K562 (cell line): Measurements from ENCODE around the gene SLMAP. TPM values are rescaled to one million over a fixed set of nuclear protein-coding genes. Genes with fewer than 3 reads are reported as not detected.

Source experiments
- ATAC-seq: fragments of 200-7000 bp; cut with Tn5 transposase; 3 replicates; pipeline ENCODE4 v1.9.1; 2020; ENCODE audit warnings: moderate library complexity
- BruUV-seq: library from RNA; stranded (reverse); fragments of 400-500 nt; replicated peaks from 2 replicates; lab custom pipeline; 2021; lab: Mats Ljungman, UMichigan
- CTCF ChIA-PET: fragments of 300-600 bp; formaldehyde crosslinking; extraction: SDS; loops from one replicate; lab custom pipeline; 2021; ENCODE audit warnings: low intra/inter-chr PET ratio; lab: Yijun Ruan, JAX
- POLR2A ChIA-PET: fragments of 300-600, 350-650 bp; sonication (Branson Sonifier 250); formaldehyde crosslinking; extraction: SDS; loops from one replicate; lab custom pipeline; 2021; ENCODE audit warnings: antibody characterized with exemption, inconsistent platforms; lab: Yijun Ruan, JAX
- DNase-seq, 4 experiments: peaks; one replicate each; pipeline versions ENCODE4 v3.0.0 to v3.0.0-alpha.2; 2011 to 2018; ENCODE audit warnings: low spot score in 3 of 4, mixed read lengths in 3 of 4; ENCODE audit errors: extremely low read depth in 1 of 4
- FAIRE-seq: peaks from 2 replicates; lab custom pipeline; 2011; peaks lifted over from hg19 to GRCh38; lab: Jason Lieb, UNC
- H2AFZ ChIP-seq: 2 replicates; pipeline ENCODE4 v1.6.0; 2011; ENCODE audit warnings: low read depth, low read length, control low read depth, inconsistent platforms
- H3K27ac ChIP-seq: fragments of 200-600 bp; 3 replicates; pipeline ENCODE4 v1.8.0; 2011; ENCODE audit warnings: low read depth, mild to moderate bottlenecking, control low read depth, inconsistent platforms, low read length, moderate library complexity, mixed read lengths; ENCODE audit errors: extremely low read depth
- H3K27me3 ChIP-seq, 2 experiments: fragments of 300-600 bp in 1 of 2; 2 replicates in 1 of 2; 3 replicates in 1 of 2; pipeline versions ENCODE4 v1.6.0 to v1.8.0; 2011; ENCODE audit warnings: inconsistent platforms in 2 of 2, low read length in 2 of 2, mild to moderate bottlenecking in 1 of 2, mixed read lengths in 1 of 2, moderate library complexity in 1 of 2; ENCODE audit not compliant: control insufficient read depth in 2 of 2, insufficient read depth in 2 of 2
- H3K36me3 ChIP-seq: fragments of 300-600 bp; 3 replicates; pipeline ENCODE4 v1.8.0; 2011; ENCODE audit warnings: mild to moderate bottlenecking, low read length, inconsistent platforms; ENCODE audit not compliant: control insufficient read depth, insufficient read depth
- H3K4me1 ChIP-seq, 2 experiments: fragments of 200-600 bp in 1 of 2; replicated peaks in 1 of 2; 2 replicates in 1 of 2; 3 replicates in 1 of 2; pipeline versions ENCODE4 v1.5.1 to v1.8.0; 2011; ENCODE audit warnings: inconsistent platforms in 2 of 2, low read length in 2 of 2, mild to moderate bottlenecking in 1 of 2, mixed read lengths in 1 of 2, moderate library complexity in 1 of 2; ENCODE audit not compliant: control insufficient read depth in 2 of 2, insufficient read depth in 2 of 2
- H3K4me2 ChIP-seq: 2 replicates; pipeline ENCODE4 v1.6.1; 2011; ENCODE audit warnings: low read length, control low read depth, inconsistent platforms, mixed read lengths; ENCODE audit not compliant: insufficient read depth
- H3K4me3 ChIP-seq: fragments of 200-600 bp; sonication (generic), shearing (Covaris generic); 2 replicates; pipeline ENCODE4 v1.5.1; 2016; ENCODE audit warnings: control low read depth, inconsistent platforms
- H3K79me2 ChIP-seq: fragments of 200-600 bp; 3 replicates; pipeline ENCODE4 v1.8.0; 2011; ENCODE audit warnings: low read length, inconsistent platforms; ENCODE audit not compliant: control insufficient read depth, insufficient read depth
- H3K9ac ChIP-seq, 2 experiments: 2 replicates each; pipeline versions ENCODE4 v1.6.0 to v1.6.1; 2011; ENCODE audit warnings: low read depth in 2 of 2, low read length in 2 of 2, control low read depth in 1 of 2, inconsistent platforms in 1 of 2, mild to moderate bottlenecking in 1 of 2, mixed read lengths in 1 of 2; ENCODE audit not compliant: insufficient read depth in 1 of 2
- H3K9me1 ChIP-seq: one replicate; pipeline ENCODE4 v1.6.0; 2011; ENCODE audit warnings: inconsistent platforms, mild to moderate bottlenecking, low read length, moderate library complexity; ENCODE audit not compliant: control insufficient read depth, insufficient read depth
- H3K9me3 ChIP-seq: replicated peaks from 2 replicates; pipeline ENCODE4 v1.5.1; 2011; ENCODE audit warnings: low read depth, low read length, inconsistent platforms; ENCODE audit not compliant: control insufficient read depth, insufficient read depth
- H4K20me1 ChIP-seq: replicated peaks from 2 replicates; pipeline ENCODE4 v1.6.1; 2011; ENCODE audit warnings: low read length, inconsistent platforms, mixed read lengths; ENCODE audit not compliant: control insufficient read depth, insufficient read depth
- CTCFL ChIP-seq: IDR thresholded peaks from 2 replicates; pipeline ENCODE4 v1.6.1; 2011; ENCODE audit warnings: borderline replicate concordance, low read depth, mild to moderate bottlenecking, moderate library complexity, low read length; ENCODE audit not compliant: insufficient read depth, poor library complexity, severe bottlenecking
- ESRRB ChIP-seq: fragments of 250-450 bp; sonication (Bioruptor Pico); IDR thresholded peaks from 2 replicates; pipeline ENCODE4 v1.5.0; 2020; ENCODE audit warnings: mild to moderate bottlenecking, moderate library complexity, borderline replicate concordance
- ETV5 ChIP-seq: sonication (generic); formaldehyde crosslinking; IDR thresholded peaks from 2 replicates; pipeline ENCODE4 v1.4.0; 2020; ENCODE audit warnings: low read depth, mild to moderate bottlenecking, missing genetic modification reagents
- FOSL1 ChIP-seq: fragments of 200-800 bp; sonication (Bioruptor generic); conservative IDR thresholded peaks from 2 replicates; pipeline ENCODE4 v1.6.1; 2016; ENCODE audit warnings: missing genetic modification characterization, missing compliant biosample characterization
- FOXA1 ChIP-seq: fragments of 450-650 bp; IDR thresholded peaks from 2 replicates; pipeline ENCODE4 v1.6.1; 2016; ENCODE audit warnings: mild to moderate bottlenecking, borderline replicate concordance
- MTA3 ChIP-seq: fragments of 450-650 bp; formaldehyde crosslinking; IDR thresholded peaks from 2 replicates; pipeline ENCODE4 v1.6.1; 2017; ENCODE audit warnings: mild to moderate bottlenecking, borderline replicate concordance
- NELFE ChIP-seq: IDR thresholded peaks from 2 replicates; pipeline ENCODE4 v1.6.1; 2011; ENCODE audit warnings: mild to moderate bottlenecking; ENCODE audit not compliant: insufficient read depth, insufficient read length
- RB1 ChIP-seq: fragments of 450-650 bp; IDR thresholded peaks from 2 replicates; pipeline ENCODE4 v1.6.1; 2017; ENCODE audit warnings: low read depth, mild to moderate bottlenecking
- ZNF324 ChIP-seq: fragments of 250-450 bp; sonication (Bioruptor Pico); IDR thresholded peaks from 2 replicates; pipeline ENCODE4 v1.4.0; 2020; ENCODE audit warnings: mild to moderate bottlenecking
- ZNF511 ChIP-seq: sonication (generic); formaldehyde crosslinking; IDR thresholded peaks from 2 replicates; pipeline ENCODE4 v1.8.0; 2022; ENCODE audit warnings: mild to moderate bottlenecking, missing genetic modification reagents
- ZNF668 ChIP-seq: fragments of 250-450 bp; sonication (Bioruptor Pico); IDR thresholded peaks from 2 replicates; pipeline ENCODE4 v1.8.0; 2022; ENCODE audit warnings: mild to moderate bottlenecking, inconsistent platforms
- whole genome bisulfite sequencing: fragments of 100-300 bp; shearing (Covaris generic); methylation state at CpG from one replicate; pipeline ENCODE4 v1.1.6; 2016; ENCODE audit warnings: low coverage, mixed read lengths; ENCODE audit not compliant: insufficient coverage; ENCODE audit errors: missing lambda C conversion rate; 5-methylcytosine and 5-hydroxymethylcytosine counted together
- in situ Hi-C: fragments of 300-500 bp; cut with MboI; formaldehyde crosslinking; loops from 4 replicates; pipeline ENCODE4 v1.15.0; 2018; ENCODE audit warnings: inconsistent platforms, mixed read lengths
- intact Hi-C: fragments of 100-400 bp; cut with micrococcal nuclease; formaldehyde crosslinking; loops from 2 replicates; pipeline ENCODE4 v1.14.2; 2022
- polyA plus RNA-seq, 8 experiments: library from polyadenylated mRNA; depleted of rRNA in 4 of 8; stranded (reverse) in 5 of 8; unstranded in 3 of 8; fragments of >200 nt; fragmentation: Nextera tagmentation in 2 of 8; fragmentation: Illumina TruSeq in 1 of 8; extraction: Ambion mirVana in 2 of 8; extraction: Trizol in 1 of 8; gene quantifications; 2 replicates each; pipeline versions ENCODE4 v1.2.1 to v1.2.3, GENCODE V29; 2011 to 2014; ENCODE audit warnings: inconsistent platforms in 1 of 8, missing spikeins in 1 of 8
- total RNA-seq, 7 experiments: library from RNA; depleted of rRNA in 6 of 7; stranded (reverse); fragments of >200 nt in 6 of 7; fragmentation: Illumina TruSeq in 2 of 7; extraction: Trizol in 2 of 7; gene quantifications; 2 replicates each; pipeline versions ENCODE4 v1.2.1 to v1.2.3, GENCODE V29; 2011 to 2021; ENCODE audit warnings: low replicate concordance in 1 of 7
- TF ChIP-seq, protein P1 (sequence below): fragments of 450-650 bp; IDR thresholded peaks from 2 replicates; pipeline ENCODE4 v1.6.1; 2017; ENCODE audit warnings: mild to moderate bottlenecking, moderate library complexity
- TF ChIP-seq, protein P2 (sequence below): sonication (generic); formaldehyde crosslinking; IDR thresholded peaks from 2 replicates; pipeline ENCODE4 v1.8.0; 2023; ENCODE audit warnings: mild to moderate bottlenecking, missing genetic modification reagents

SLMAP gene
- total and polyA plus RNA-seq, 9 of the 15 experiments (the other 6 are each of a cell fraction or from before 2014, with no cell fraction given) = 12.1 to 50.7 (median 28.3) TPM

- CTCF ChIA-PET = no interaction called here
- TF ChIP-seq ZNF668 (CRISPR knock-in tag) = no peak
- TF ChIP-seq FOSL1 (tag) = no peak
- TF ChIP-seq, protein P1, sequence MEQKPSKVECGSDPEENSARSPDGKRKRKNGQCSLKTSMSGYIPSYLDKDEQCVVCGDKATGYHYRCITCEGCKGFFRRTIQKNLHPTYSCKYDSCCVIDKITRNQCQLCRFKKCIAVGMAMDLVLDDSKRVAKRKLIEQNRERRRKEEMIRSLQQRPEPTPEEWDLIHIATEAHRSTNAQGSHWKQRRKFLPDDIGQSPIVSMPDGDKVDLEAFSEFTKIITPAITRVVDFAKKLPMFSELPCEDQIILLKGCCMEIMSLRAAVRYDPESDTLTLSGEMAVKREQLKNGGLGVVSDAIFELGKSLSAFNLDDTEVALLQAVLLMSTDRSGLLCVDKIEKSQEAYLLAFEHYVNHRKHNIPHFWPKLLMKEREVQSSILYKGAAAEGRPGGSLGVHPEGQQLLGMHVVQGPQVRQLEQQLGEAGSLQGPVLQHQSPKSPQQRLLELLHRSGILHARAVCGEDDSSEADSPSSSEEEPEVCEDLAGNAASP = no peak
- no peak for TF ChIP-seq MTA3
- no peak for TF ChIP-seq NELFE
- no peak for TF ChIP-seq ESRRB (CRISPR knock-in tag)
- TF ChIP-seq ETV5 (CRISPR knock-in tag) = no peak
- TF ChIP-seq ZNF511 (CRISPR knock-in tag) = no peak
- TF ChIP-seq FOXA1 = no peak
- no peak for TF ChIP-seq CTCFL
- TF ChIP-seq, protein P2, sequence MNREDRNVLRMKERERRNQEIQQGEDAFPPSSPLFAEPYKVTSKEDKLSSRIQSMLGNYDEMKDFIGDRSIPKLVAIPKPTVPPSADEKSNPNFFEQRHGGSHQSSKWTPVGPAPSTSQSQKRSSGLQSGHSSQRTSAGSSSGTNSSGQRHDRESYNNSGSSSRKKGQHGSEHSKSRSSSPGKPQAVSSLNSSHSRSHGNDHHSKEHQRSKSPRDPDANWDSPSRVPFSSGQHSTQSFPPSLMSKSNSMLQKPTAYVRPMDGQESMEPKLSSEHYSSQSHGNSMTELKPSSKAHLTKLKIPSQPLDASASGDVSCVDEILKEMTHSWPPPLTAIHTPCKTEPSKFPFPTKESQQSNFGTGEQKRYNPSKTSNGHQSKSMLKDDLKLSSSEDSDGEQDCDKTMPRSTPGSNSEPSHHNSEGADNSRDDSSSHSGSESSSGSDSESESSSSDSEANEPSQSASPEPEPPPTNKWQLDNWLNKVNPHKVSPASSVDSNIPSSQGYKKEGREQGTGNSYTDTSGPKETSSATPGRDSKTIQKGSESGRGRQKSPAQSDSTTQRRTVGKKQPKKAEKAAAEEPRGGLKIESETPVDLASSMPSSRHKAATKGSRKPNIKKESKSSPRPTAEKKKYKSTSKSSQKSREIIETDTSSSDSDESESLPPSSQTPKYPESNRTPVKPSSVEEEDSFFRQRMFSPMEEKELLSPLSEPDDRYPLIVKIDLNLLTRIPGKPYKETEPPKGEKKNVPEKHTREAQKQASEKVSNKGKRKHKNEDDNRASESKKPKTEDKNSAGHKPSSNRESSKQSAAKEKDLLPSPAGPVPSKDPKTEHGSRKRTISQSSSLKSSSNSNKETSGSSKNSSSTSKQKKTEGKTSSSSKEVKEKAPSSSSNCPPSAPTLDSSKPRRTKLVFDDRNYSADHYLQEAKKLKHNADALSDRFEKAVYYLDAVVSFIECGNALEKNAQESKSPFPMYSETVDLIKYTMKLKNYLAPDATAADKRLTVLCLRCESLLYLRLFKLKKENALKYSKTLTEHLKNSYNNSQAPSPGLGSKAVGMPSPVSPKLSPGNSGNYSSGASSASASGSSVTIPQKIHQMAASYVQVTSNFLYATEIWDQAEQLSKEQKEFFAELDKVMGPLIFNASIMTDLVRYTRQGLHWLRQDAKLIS (CRISPR knock-in tag) = no peak
- TF ChIP-seq ZNF324 (CRISPR knock-in tag) = no peak
- TF ChIP-seq RB1 = no peak
- DNase-seq = no peak
- no peaks in the 10 kb centered on the region for H3K36me3 ChIP-seq
- no peaks in the 10 kb centered on the region for H3K9me3 ChIP-seq
- H3K27ac ChIP-seq = no peak overlapping the region
- no peak overlapping the region for H3K4me2 ChIP-seq
- no peak for FAIRE-seq
- WGBS = 62% methylated on average over 3 of the region's 5 CpGs
- no TSS peak for BruUV-seq
- no peaks in the 10 kb centered on the region for H3K27me3 ChIP-seq
- ATAC-seq = no peak
- no peaks in the 10 kb centered on the region for H3K9me1 ChIP-seq
- H3K79me2 ChIP-seq = no peaks in the 10 kb centered on the region
- no peak overlapping the region for H3K9ac ChIP-seq
- no peaks in the 10 kb centered on the region for H3K4me1 ChIP-seq
- intact Hi-C loops = no loop called here
- H4K20me1 ChIP-seq = no peaks in the 10 kb centered on the region
- no peak overlapping the region for H2AFZ ChIP-seq
- in situ Hi-C loops = no loop called here
- POLR2A ChIA-PET = no interaction called here
- no peak overlapping the region for H3K4me3 ChIP-seq
These were observed 16.1 kb upstream of the SLMAP start for GRCh38 chr3:57740027-57740426.
